Measurements from ENCODE around the gene IL1RN.
"Not testable (repeated sequence)": the region's sequence is repeated elsewhere in the genome, so short reads cannot be mapped to it uniquely, and the experiment has no call there.

IL1RN gene, protein sequence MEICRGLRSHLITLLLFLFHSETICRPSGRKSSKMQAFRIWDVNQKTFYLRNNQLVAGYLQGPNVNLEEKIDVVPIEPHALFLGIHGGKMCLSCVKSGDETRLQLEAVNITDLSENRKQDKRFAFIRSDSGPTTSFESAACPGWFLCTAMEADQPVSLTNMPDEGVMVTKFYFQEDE

DNA sequence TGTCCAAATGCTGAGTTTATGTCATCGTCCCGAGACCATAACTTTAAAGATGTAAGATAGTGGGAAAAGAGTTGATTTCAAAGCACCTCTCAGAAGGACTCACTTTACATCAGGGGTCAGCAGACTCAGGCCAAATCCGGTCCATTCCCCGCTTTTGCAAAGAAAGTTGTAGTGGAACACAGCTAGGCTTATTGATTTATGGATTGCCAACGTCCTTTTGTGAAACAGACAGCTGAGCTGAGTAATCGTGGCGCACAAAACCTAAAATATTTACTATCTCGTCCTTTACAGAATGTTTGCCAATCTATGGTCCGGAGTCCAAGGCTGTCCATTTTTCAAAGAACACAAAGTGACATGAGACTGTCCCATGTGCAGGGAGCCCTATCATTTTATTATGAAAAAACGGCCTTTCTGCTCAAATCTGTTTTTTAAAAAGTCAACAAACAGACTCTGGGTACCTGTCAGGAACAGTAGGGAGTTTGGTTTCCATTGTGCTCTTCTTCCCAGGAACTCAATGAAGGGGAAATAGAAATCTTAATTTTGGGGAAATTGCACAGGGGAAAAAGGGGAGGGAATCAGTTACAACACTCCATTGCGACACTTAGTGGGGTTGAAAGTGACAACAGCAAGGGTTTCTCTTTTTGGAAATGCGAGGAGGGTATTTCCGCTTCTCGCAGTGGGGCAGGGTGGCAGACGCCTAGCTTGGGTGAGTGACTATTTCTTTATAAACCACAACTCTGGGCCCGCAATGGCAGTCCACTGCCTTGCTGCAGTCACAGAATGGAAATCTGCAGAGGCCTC, at the start of gene IL1RN:
Gene IL1RN (plus strand): TSS at position 754 of the 801 bp plus-strand sequence. CDS start 27 bp downstream, at position 781.
- no peak for DNase-seq

DNA sequence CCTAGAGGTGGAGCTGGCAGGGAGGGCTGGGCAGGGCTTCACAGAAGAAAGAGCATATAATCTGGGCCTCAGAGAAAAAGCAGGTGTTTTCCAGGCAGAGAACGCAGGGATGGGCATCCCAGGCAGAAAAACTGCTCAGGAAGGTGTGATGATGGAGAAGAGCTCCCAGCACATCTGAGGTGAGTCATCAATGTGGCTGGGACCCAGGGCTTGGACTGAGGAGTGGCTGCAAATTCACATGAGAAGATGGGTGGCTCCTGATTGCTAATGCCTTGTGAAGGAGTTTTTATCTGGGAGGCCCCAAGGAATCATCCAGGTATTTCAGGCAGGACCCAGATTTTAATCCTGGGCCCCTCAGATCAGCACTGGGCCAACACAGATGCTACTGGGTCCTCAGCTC, 49.5 kb upstream of the IL1RN start:
- DNase-seq = no peak

DNA sequence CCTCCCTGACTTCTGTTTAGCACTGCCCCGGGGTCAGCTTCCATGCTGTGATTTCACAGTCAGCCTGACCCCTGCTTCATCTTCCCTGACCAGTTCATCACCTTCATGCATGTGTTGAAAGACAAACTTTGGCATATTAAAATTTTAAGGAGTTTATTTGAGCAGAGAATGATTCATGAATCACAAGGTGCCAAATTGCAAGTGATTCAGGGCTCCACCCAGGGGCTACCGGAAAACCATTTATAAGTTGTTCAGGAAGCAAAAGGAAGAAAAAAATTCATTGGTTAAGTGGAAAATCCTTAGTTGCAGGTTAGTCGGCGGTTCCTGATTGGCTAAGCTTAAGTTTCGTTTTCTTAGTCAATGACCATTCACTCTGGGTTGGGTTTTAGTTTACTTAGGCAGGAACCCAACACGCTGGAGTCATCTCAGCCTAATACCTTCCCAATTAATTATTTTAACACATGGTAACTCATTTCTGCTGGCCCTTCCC, 49.0 kb upstream of the IL1RN start:
- no peak for DNase-seq

DNA sequence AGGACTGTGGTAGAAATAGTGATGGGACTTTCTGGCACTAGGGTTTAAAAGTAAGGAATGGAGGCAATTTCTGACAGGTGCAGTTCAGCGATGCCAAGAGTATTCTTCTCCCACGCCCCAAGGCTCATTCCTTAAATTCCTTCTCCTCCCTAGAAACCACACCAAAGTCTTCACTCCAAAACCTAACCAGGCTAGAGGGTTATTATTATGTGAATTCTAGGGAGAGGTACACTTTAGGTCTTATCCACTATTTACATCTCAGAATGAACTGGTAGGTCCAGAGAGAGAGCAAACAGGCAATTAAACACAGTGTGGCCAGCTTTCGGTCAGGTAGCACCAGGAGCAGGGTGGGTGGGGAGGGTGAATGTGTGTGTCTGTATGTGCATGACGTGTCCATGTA, 48.3 kb upstream of the IL1RN start:
- DNase-seq = no peak

GRCh38 chr2:113080134-113080533, 47.3 kb upstream of the IL1RN start:
- DNase-seq = peak; percentile 56

GRCh38 chr2:113081488-113082210, 45.7 kb upstream of the IL1RN start:
- no peak for DNase-seq

GRCh38 chr2:113083296-113083695, 44.1 kb upstream of the IL1RN start:
- peak; percentile 29 for DNase-seq

- no peak for DNase-seq
Observed at GRCh38 chr2:113084249-113085000, 43.0 kb upstream of the IL1RN start.

- DNase-seq = no peak
Observed at GRCh38 chr2:113085542-113085941, 41.9 kb upstream of the IL1RN start.

- no peak for DNase-seq
Observed at GRCh38 chr2:113088213-113088992, 39.0 kb upstream of the IL1RN start.

- DNase-seq = no peak
Observed at GRCh38 chr2:113089916-113090315, 37.5 kb upstream of the IL1RN start.

DNA sequence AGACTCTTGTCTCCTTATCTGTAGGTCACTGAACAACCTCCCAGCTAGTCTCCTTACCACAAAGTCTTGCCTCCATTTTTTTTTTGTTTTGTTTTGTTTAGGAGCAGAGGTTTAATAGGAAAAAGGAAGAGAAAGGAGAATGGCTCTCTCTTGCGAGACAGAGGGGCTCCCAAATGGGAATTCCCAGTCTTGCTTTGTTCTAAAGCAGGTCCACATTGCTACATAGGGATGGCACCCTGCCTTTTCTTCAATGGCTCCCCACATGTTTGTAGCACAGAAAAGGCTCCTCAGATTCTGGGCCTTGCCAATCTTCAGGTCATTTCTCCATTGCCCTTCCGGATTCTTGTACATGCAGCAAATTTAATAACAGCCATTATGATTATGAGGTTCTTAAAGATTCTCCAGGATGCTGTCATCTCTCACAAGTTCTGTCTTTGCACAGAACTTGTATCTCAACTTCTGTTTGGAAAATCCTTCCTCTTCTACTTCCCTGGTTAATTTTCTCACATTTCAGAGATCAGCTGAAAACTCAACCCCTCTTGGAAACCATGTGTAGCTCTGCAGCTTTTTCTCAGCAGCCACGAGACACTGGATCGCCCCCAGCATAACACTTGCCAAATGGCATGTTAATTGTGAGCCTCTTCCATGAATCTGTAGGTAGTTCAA, 36.0 kb upstream of the IL1RN start:
- no peak for DNase-seq

DNA sequence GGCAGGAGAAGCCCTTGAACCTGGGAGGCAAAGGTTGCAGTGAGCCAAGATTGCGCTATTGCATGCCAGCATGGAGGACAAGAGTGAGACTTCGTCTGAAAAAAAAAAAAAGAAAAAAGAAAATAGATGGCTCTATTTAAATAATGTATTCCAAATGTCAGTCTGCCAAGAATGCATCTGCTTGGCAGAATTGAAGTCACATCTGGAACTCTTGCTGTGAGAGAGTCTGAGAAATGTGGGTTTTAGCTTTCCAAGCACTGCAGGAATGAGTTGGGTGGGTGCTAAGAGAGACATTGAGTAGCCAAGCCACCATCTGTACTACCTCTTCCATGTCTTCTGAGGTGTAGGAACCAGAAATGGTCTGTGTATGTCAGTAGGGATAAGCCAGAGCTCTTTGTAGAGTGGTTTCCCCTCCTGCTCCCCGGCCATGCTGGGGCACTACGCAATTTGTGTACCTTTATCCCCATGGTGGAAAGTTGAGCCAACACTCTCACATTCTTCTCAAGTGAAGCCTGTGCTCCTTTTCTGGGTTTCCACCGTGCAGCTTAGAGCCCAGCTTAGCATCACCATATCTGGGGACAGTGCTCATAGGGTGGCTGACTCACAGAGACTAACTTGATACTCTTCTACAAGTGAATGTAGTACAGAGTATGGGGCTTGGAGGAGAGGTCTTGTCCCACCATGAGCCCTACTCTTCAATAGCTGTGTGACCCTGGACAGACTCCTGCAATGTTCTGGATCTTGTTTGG, 34.4 kb upstream of the IL1RN start:
- DNase-seq = no peak

- DNase-seq = no peak
Observed at GRCh38 chr2:113093613-113093977, 33.8 kb upstream of the IL1RN start.

- not testable (repeated sequence) for DNase-seq
Observed at GRCh38 chr2:113096306-113096705, 31.1 kb upstream of the IL1RN start.

DNA sequence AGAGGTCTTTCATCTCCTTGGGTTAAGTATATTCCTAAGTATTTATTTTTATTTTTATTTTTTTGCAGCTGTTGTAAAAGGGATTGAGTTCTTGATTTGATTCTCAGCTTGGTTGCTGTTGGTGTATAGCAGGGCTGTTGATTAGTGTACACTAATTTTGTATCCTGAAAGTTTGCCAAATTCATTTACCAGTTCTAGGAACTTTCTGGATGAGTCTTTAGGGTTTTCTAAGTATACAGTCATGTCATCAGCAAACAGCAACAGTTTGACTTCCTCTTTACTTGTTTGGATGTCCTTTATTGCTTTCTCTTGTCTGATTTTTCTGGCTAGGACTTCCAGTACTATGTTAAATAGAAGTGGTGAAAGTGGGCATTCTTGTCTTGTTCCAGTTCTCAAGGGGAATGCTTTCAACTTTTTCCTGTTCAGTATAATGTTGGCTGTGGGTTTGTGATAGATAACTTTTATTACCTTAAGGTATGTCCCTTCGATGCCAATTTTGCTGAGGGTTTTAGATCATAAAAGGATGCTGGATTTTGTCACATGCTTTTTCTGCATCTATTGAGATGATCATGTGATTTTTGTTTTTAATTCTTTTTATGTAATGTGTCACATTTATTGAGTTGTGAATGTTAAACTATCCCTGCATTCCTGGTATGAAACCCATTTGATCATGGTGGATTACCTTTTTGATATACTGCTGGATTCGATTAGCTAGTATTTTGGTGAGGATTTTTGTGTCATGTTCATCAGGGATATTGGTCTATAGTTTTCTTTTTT, 30.4 kb upstream of the IL1RN start:
- not testable (repeated sequence) for DNase-seq

GRCh38 chr2:113098041-113098440, 29.4 kb upstream of the IL1RN start:
- DNase-seq = no peak

- no peak for DNase-seq
Observed at GRCh38 chr2:113098532-113098931, 28.9 kb upstream of the IL1RN start.

GRCh38 chr2:113102133-113102532, 25.3 kb upstream of the IL1RN start:
- no peak for DNase-seq

- no peak for DNase-seq
Observed at GRCh38 chr2:113103277-113103676, 24.1 kb upstream of the IL1RN start.
